HepG2 (cell line): ENCODE data around the gene GPR12. TPM values are rescaled to one million over a fixed set of nuclear protein-coding genes. Genes with fewer than 3 reads are reported as not detected.

Source experiments
- ATAC-seq: fragments of 200-7000 bp; cut with Tn5 transposase; 3 replicates; pipeline ENCODE4 v1.9.1; 2020; ENCODE audit warnings: mild to moderate bottlenecking, moderate library complexity
- BruUV-seq: library from RNA; stranded (reverse); fragments of 400-500 nt; replicated peaks from 2 replicates; lab custom pipeline; 2021; lab: Mats Ljungman, UMichigan
- CTCF ChIA-PET: fragments of 300-600 bp; formaldehyde crosslinking; extraction: SDS; loops from one replicate; lab custom pipeline; 2021; ENCODE audit warnings: low total read pairs, inconsistent platforms, low intra/inter-chr PET ratio; lab: Yijun Ruan, JAX
- POLR2A ChIA-PET: fragments of 350-600 bp; sonication (Branson Sonifier 250); formaldehyde crosslinking; loops from one replicate; lab custom pipeline; 2020; ENCODE audit warnings: antibody characterized with exemption, inconsistent platforms; lab: Yijun Ruan, JAX
- DNase-seq: peaks from one replicate; pipeline ENCODE4 v3.0.0-alpha.2; 2015; ENCODE audit warnings: low spot score
- FAIRE-seq: peaks from 3 replicates; lab custom pipeline; 2011; peaks lifted over from hg19 to GRCh38; lab: Jason Lieb, UNC
- H2AFZ ChIP-seq: one replicate; pipeline ENCODE4 v1.6.1; 2011; ENCODE audit warnings: low read length, inconsistent platforms
- H3K27ac ChIP-seq: fragments of 300-600 bp; 3 replicates; pipeline ENCODE4 v1.8.0; 2011; ENCODE audit warnings: mixed run types, mild to moderate bottlenecking, mixed read lengths, low read length, inconsistent platforms; ENCODE audit not compliant: insufficient read depth; ENCODE audit errors: extremely low read length
- H3K27me3 ChIP-seq, 2 experiments: fragments of 200-600 bp in 1 of 2; 2 replicates in 1 of 2; 3 replicates in 1 of 2; pipeline versions ENCODE4 v1.6.0 to v1.8.0; 2011; ENCODE audit warnings: low read length in 2 of 2, mild to moderate bottlenecking in 2 of 2, moderate library complexity in 2 of 2, inconsistent platforms in 1 of 2; ENCODE audit not compliant: insufficient read depth in 2 of 2, control insufficient read depth in 1 of 2
- H3K36me3 ChIP-seq, 2 experiments: fragments of 200-600 bp in 1 of 2; replicated peaks in 1 of 2; 2 replicates in 1 of 2; 3 replicates in 1 of 2; pipeline versions ENCODE4 v1.5.1 to v1.8.0; 2011; ENCODE audit warnings: low read length in 2 of 2, inconsistent platforms in 1 of 2; ENCODE audit not compliant: insufficient read depth in 2 of 2, control insufficient read depth in 1 of 2
- H3K4me1 ChIP-seq: 2 replicates; pipeline ENCODE4 v1.5.1; 2012; ENCODE audit warnings: low read length, inconsistent platforms; ENCODE audit not compliant: insufficient read depth
- H3K4me2 ChIP-seq: 2 replicates; pipeline ENCODE4 v1.6.0; 2011; ENCODE audit warnings: low read depth, low read length, inconsistent platforms
- H3K4me3 ChIP-seq, 3 experiments: fragments of 200-600 bp in 1 of 3; sonication (generic), shearing (Covaris generic) in 1 of 3; replicated peaks in 1 of 3; 2 replicates each; pipeline ENCODE4 v1.5.1; 2011 to 2016; ENCODE audit warnings: low read length in 3 of 3, inconsistent platforms in 2 of 3, low read depth in 2 of 3, mild to moderate bottlenecking in 2 of 3, control low read depth in 1 of 3, mixed read lengths in 1 of 3; ENCODE audit not compliant: insufficient read depth in 1 of 3
- H3K79me2 ChIP-seq: one replicate; pipeline ENCODE4 v1.6.1; 2011; ENCODE audit warnings: low read length, inconsistent platforms; ENCODE audit not compliant: insufficient read depth
- H3K9ac ChIP-seq: 2 replicates; pipeline ENCODE4 v1.6.0; 2011; ENCODE audit warnings: mild to moderate bottlenecking, low read depth, low read length, inconsistent platforms; ENCODE audit not compliant: insufficient read depth
- H3K9me3 ChIP-seq: 2 replicates; pipeline ENCODE4 v1.5.1; 2012; ENCODE audit warnings: mild to moderate bottlenecking, low read length
- H4K20me1 ChIP-seq: 2 replicates; pipeline ENCODE4 v1.6.0; 2011; ENCODE audit warnings: inconsistent platforms, mild to moderate bottlenecking, low read length, moderate library complexity; ENCODE audit not compliant: insufficient read depth
- ATF7 ChIP-seq, 2 experiments: fragments of 450-650 bp in 1 of 2; sonication (generic) in 1 of 2; formaldehyde crosslinking in 1 of 2; IDR thresholded peaks; 2 replicates each; pipeline versions ENCODE4 v1.4.0 to v1.6.1; 2016 to 2020; ENCODE audit warnings: antibody characterized with exemption in 1 of 2, mild to moderate bottlenecking in 1 of 2, missing genetic modification reagents in 1 of 2
- FOSL2 ChIP-seq: sonication (generic); formaldehyde crosslinking; IDR thresholded peaks from 2 replicates; pipeline ENCODE4 v1.4.0; 2020; ENCODE audit warnings: missing genetic modification reagents
- FOXM1 ChIP-seq: sonication (generic); formaldehyde crosslinking; IDR thresholded peaks from 2 replicates; pipeline ENCODE4 v1.5.0; 2020; ENCODE audit warnings: missing genetic modification reagents
- HMGA1 ChIP-seq: sonication (generic); formaldehyde crosslinking; conservative IDR thresholded peaks from 2 replicates; pipeline ENCODE4 v1.4.0; 2020; ENCODE audit warnings: missing genetic modification reagents
- MNT ChIP-seq: fragments of 450-650 bp; IDR thresholded peaks from 2 replicates; pipeline ENCODE4 v1.6.1; 2016
- NPAS2 ChIP-seq: sonication (generic); formaldehyde crosslinking; IDR thresholded peaks from 2 replicates; pipeline ENCODE4 v1.8.0; 2022; ENCODE audit warnings: mild to moderate bottlenecking, missing genetic modification reagents, borderline replicate concordance
- POLR2G ChIP-seq: fragments of 200-400 bp; formaldehyde crosslinking; IDR thresholded peaks from 2 replicates; pipeline ENCODE4 v1.6.1; 2018; ENCODE audit warnings: mild to moderate bottlenecking, low read depth, low read length, moderate library complexity
- RFX1 ChIP-seq: fragments of 450-650 bp; IDR thresholded peaks from 2 replicates; pipeline ENCODE4 v1.6.1; 2017
- SIN3A ChIP-seq: IDR thresholded peaks from 2 replicates; pipeline ENCODE4 v1.6.1; 2011; ENCODE audit warnings: low read depth, mild to moderate bottlenecking, control low read depth, low read length, borderline replicate concordance
- WIZ ChIP-seq: sonication (generic); formaldehyde crosslinking; IDR thresholded peaks from 2 replicates; pipeline ENCODE4 v1.5.1; 2020; ENCODE audit warnings: mild to moderate bottlenecking, missing genetic modification reagents
- ZBTB33 ChIP-seq: sonication (generic); formaldehyde crosslinking; IDR thresholded peaks from 2 replicates; pipeline ENCODE4 v1.4.0; 2020; ENCODE audit warnings: missing genetic modification reagents
- ZNF615 ChIP-seq: sonication (generic); formaldehyde crosslinking; IDR thresholded peaks from 2 replicates; pipeline ENCODE4 v1.5.0; 2020; ENCODE audit warnings: mild to moderate bottlenecking, missing genetic modification reagents, borderline replicate concordance
- WGBS: methylation state at CpG from one replicate; pipeline ENCODE4 v1.1.6; 2017; ENCODE audit warnings: low lambda C conversion rate; 5-methylcytosine and 5-hydroxymethylcytosine counted together
- in situ Hi-C: cut with HindIII; loops from 2 replicates; pipeline ENCODE4 v1.10.0; 2017; ENCODE audit warnings: low pct_unique_long_range_greater_than_20kb; ENCODE audit not compliant: extremely low pct_ligation_motif_present
- intact Hi-C: fragments of 100-400 bp; cut with micrococcal nuclease; formaldehyde crosslinking; loops from one replicate; pipeline ENCODE4 v1.10.0; 2022; ENCODE audit not compliant: unreplicated experiment
- polyA plus RNA-seq, 8 experiments: library from polyadenylated mRNA; depleted of rRNA in 3 of 8; stranded (reverse) in 7 of 8; unstranded in 1 of 8; fragments of >200 nt; fragmentation: Illumina TruSeq in 4 of 8; extraction: Trizol in 4 of 8; gene quantifications; 2 replicates each; pipeline versions ENCODE4 v1.2.1 to v1.2.3, GENCODE V29; 2011 to 2016; ENCODE audit warnings: low read depth in 4 of 8, missing spikeins in 1 of 8, mixed read lengths in 1 of 8; ENCODE audit not compliant: insufficient read depth in 1 of 8
- total RNA-seq, 5 experiments: library from RNA; depleted of rRNA; stranded (reverse); fragments of >200 nt; fragmentation: Illumina TruSeq; extraction: Trizol; gene quantifications; 2 replicates each; pipeline ENCODE4 v1.2.3, GENCODE V29; 2016; ENCODE audit warnings: low read depth in 1 of 5

The GPR12 gene
- total and polyA plus RNA-seq, 2 of the 13 experiments (the other 11 are each of a cell fraction or from before 2014, with no cell fraction given) = not detected

- ATAC-seq (no peak), DNase-seq (no peak), FAIRE-seq (no peak)
- intact Hi-C loops (no loop called here), in situ Hi-C loops (no loop called here)
- Histone ChIP-seq H3K79me2 (no peaks in the 10 kb centered on the region), H3K36me3 (no peaks in the 10 kb centered on the region), H3K27me3 (peaks cover 2 to 58% of the 10 kb centered on the region in 2 experiments; a peak in 3 of 5 replicates), H2AFZ (no peak overlapping the region), H3K4me1 (no peaks in the 10 kb centered on the region), H3K4me3 (no peak overlapping the region), H3K9ac (no peak overlapping the region), H3K4me2 (no peak overlapping the region), H3K9me3 (no peaks in the 10 kb centered on the region; the same call in 1 of the 2 replicates), H3K27ac (no peak overlapping the region), H4K20me1 (no peaks in the 10 kb centered on the region)
- no TSS peak for BruUV-seq
- ChIA-PET CTCF (no interaction called here), POLR2A (no interaction called here)
- TF ChIP-seq FOXM1 = no peak
- no peak for TF ChIP-seq ZNF615 (CRISPR knock-in tag)
- TF ChIP-seq ATF7 (IDR thresholded peaks at IDR 0.05) = no peak
- TF ChIP-seq ATF7 (CRISPR knock-in tag; IDR thresholded peaks at IDR 0.05) = no peak
- no peak for TF ChIP-seq NPAS2 (CRISPR knock-in tag)
- TF ChIP-seq WIZ (CRISPR knock-in tag) = no peak
- no peak for TF ChIP-seq POLR2G
- TF ChIP-seq FOSL2 (CRISPR knock-in tag) = no peak
- TF ChIP-seq MNT = no peak
- no peak for TF ChIP-seq SIN3A
- TF ChIP-seq ZBTB33 (CRISPR knock-in tag) = no peak
- TF ChIP-seq RFX1 = no peak
- TF ChIP-seq HMGA1 (CRISPR knock-in tag) = no peak
- 21% methylated on average over 6 of the region's 41 CpGs for WGBS
Measured at GRCh38 chr13:26760832-26761582, 421 bp upstream of the GPR12 start.
